ENCODE results near the gene ATP6V1A. TPM values are rescaled to one million over a fixed set of nuclear protein-coding genes. Genes with fewer than 3 reads are reported as not detected.

The ATP6V1A gene
- total and polyA plus RNA-seq, 10 donors: 13.3 to 109 (median 81.8) TPM

DNA sequence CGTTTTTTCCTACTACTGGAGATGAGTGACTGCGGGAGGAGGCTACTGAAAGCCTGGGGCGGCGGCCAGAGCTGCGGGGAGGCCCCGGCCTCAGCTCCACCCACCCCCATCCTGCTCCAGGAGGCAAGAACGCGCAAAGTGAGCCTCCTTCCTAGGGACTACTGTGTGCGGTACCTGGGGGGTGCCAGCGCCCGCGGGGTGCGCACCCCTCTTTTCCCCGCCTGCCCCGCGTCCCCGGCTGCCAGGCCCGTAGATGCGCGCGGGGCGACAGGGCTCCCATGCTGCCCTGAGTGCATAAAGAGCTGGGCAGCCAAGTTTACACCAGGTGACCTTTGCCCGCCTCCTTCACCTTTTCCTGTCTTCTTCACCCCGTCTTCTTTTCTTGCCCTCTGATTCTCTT, 47.9 kb upstream of the ATP6V1A start:
- Histone ChIP-seq H3K36me3 (no peaks in the 10 kb centered on the region), H3K27ac (peak overlapping the region in 5 of 8 donors; percentile 100), H3K9me3 (no peaks in the 10 kb centered on the region), H3K4me3 (peak overlapping the region in 6 of 8 donors; percentile 12 to 59 (median 22)), H3K27me3 (replicated peaks in 1 of 7) (no peaks in the 10 kb centered on the region), H3K4me1 (peaks cover 21 to 43% (median 39%) of the 10 kb centered on the region in 6 donors)
- intact Hi-C loops (cut with DNase I; ENCODE audit: low total_unique reads): no loop called here
- TF ChIP-seq POLR2A (IDR thresholded peaks at IDR 0.05) (no peak), POLR2AphosphoS5 (IDR thresholded peaks at IDR 0.05) (peak in 2 of 3 donors; percentile 16 to 33)
- WGBS, 5 donors: 32 to 49% (median 42%) methylated on average over 22 to 24 of the region's 24 CpGs
- peak; percentile 77 for DNase-seq

DNA sequence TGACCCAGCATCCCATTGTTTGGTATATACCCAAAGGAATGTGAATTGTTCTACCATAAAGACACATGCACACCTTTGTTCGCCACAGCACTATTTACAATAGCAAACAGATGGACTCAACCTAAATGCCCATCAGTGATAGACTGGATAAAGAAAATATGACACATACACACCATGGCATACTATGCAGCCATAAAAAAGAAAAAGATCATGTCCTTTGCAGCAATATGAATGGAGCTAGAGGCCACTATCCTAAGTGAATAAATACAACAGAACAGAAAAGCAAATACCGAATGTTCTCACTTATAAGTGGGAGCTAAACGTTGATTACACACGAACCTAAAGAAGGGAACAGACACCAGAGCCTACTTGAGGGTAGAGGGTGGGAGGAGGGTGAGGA, 39.0 kb upstream of the ATP6V1A start:
- 89 to 96% (median 94%) methylated on average over 4 of the region's 4 CpGs for WGBS, 5 donors
- DNase-seq: no peak
- Histone ChIP-seq H3K9me3 (no peaks in the 10 kb centered on the region), H3K27ac (no peak overlapping the region), H3K4me1 (no peaks in the 10 kb centered on the region), H3K36me3 (no peaks in the 10 kb centered on the region), H3K27me3 (replicated peaks in 1 of 7) (peaks cover 0 to 11% (median 0%) of the 10 kb centered on the region in 7 donors), H3K4me3 (no peak overlapping the region)
- TF ChIP-seq POLR2A (IDR thresholded peaks at IDR 0.05) (no peak), POLR2AphosphoS5 (IDR thresholded peaks at IDR 0.05) (no peak)
- TF ChIP-seq, protein P1, sequence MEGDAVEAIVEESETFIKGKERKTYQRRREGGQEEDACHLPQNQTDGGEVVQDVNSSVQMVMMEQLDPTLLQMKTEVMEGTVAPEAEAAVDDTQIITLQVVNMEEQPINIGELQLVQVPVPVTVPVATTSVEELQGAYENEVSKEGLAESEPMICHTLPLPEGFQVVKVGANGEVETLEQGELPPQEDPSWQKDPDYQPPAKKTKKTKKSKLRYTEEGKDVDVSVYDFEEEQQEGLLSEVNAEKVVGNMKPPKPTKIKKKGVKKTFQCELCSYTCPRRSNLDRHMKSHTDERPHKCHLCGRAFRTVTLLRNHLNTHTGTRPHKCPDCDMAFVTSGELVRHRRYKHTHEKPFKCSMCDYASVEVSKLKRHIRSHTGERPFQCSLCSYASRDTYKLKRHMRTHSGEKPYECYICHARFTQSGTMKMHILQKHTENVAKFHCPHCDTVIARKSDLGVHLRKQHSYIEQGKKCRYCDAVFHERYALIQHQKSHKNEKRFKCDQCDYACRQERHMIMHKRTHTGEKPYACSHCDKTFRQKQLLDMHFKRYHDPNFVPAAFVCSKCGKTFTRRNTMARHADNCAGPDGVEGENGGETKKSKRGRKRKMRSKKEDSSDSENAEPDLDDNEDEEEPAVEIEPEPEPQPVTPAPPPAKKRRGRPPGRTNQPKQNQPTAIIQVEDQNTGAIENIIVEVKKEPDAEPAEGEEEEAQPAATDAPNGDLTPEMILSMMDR (IDR thresholded peaks at IDR 0.05 in 8 of 11, conservative IDR thresholded peaks at IDR 0.05 in 3 of 11): no peak
- intact Hi-C loops (cut with DNase I; ENCODE audit: low total_unique reads): no loop called here

DNA sequence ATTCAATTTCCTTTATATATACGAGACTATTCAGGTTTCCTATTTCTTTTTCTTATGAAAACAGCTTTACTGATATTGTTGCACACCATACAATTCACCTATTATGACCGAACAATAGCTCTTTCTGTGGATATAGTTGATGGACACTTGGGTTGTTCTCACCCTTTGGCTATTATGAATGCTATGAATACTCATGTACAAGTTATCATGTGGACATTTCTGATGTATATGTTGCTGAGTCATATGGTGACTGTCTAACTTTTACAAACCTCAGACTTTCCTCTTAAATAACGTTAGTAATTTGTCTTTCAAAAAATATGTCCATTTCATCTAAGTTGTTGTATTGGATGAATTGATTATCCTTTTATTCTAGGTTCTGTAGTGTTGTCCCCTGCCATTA, 34.7 kb upstream of the ATP6V1A start:
- Histone ChIP-seq H3K36me3 (peaks cover 0 to 14% (median 4%) of the 10 kb centered on the region in 6 donors), H3K9me3 (no peaks in the 10 kb centered on the region), H3K4me1 (no peaks in the 10 kb centered on the region), H3K4me3 (no peak overlapping the region), H3K27me3 (replicated peaks in 1 of 7) (peaks cover 0 to 11% (median 0%) of the 10 kb centered on the region in 7 donors), H3K27ac (no peak overlapping the region)
- DNase-seq: no peak
- 42 to 53% (median 50%) methylated on average over 3 of the region's 3 CpGs for WGBS, 5 donors
- intact Hi-C loops (cut with DNase I; ENCODE audit: low total_unique reads): no loop called here
- TF ChIP-seq POLR2AphosphoS5 (IDR thresholded peaks at IDR 0.05): no peak
- TF ChIP-seq POLR2A (IDR thresholded peaks at IDR 0.05): no peak
- TF ChIP-seq, protein P1 (IDR thresholded peaks at IDR 0.05 in 8 of 11, conservative IDR thresholded peaks at IDR 0.05 in 3 of 11): no peak

DNA sequence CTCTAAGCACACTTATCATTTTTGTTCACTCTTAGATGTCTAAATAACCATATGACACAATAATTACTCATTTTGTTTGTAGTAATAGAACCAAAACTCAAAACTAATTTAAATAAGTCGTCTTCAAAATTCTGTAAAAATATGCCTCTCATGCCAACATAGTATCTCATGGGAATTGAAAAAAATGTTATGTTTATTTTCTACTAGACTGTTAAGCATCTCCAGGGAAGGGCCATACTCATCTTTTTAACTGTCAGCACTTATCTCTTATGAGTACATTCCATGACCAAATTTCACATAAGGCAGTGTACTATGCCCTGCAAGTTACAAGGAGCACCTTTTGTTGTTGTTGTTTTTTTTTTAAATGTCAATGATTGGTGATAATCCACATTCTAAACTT, 32.1 kb upstream of the ATP6V1A start:
- Histone ChIP-seq H3K36me3 (peaks cover 0 to 36% (median 8%) of the 10 kb centered on the region in 6 donors), H3K9me3 (no peaks in the 10 kb centered on the region), H3K27me3 (replicated peaks in 1 of 7) (peaks cover 0 to 2% (median 0%) of the 10 kb centered on the region in 7 donors), H3K4me3 (no peak overlapping the region), H3K4me1 (no peaks in the 10 kb centered on the region), H3K27ac (no peak overlapping the region)
- 64 to 90% (median 74%) methylated on average over 1 of the region's 1 CpG for WGBS, 5 donors
- no peak for DNase-seq
- TF ChIP-seq POLR2A (IDR thresholded peaks at IDR 0.05) (no peak), POLR2AphosphoS5 (IDR thresholded peaks at IDR 0.05) (no peak)
- TF ChIP-seq, protein P1 (IDR thresholded peaks at IDR 0.05 in 8 of 11, conservative IDR thresholded peaks at IDR 0.05 in 3 of 11): no peak
- intact Hi-C loops (cut with DNase I; ENCODE audit: low total_unique reads): no loop called here

Data from spleen (tissue), 11 donors.